Endothelial cell of umbilical vein (primary cell): ENCODE results near the gene NNT. TPM values are rescaled to one million over a fixed set of nuclear protein-coding genes. Genes with fewer than 3 reads are reported as not detected.

ENCODE experiments used
- BruUV-seq: library from RNA; stranded (reverse); fragments of 400-500 nt; replicated peaks from 2 replicates; lab custom pipeline; 2021; lab: Mats Ljungman, UMichigan
- CTCF ChIA-PET: fragments of 300-600, 350-600 bp; sonication (Branson Sonifier 250); formaldehyde crosslinking; loops from one replicate; lab custom pipeline; 2021; ENCODE audit warnings: antibody characterized with exemption, inconsistent platforms; lab: Charles Lee
- POLR2A ChIA-PET: fragments of 300-600, 350-600 bp; sonication (Branson Sonifier 250); formaldehyde crosslinking; loops from one replicate; lab custom pipeline; 2021; ENCODE audit warnings: antibody characterized with exemption, inconsistent platforms; lab: Charles Lee
- DNase-seq: peaks from one replicate; pipeline ENCODE4 v3.0.0-alpha.2; 2011; ENCODE audit warnings: low read depth, low spot score
- FAIRE-seq: peaks from 2 replicates; lab custom pipeline; 2011; peaks lifted over from hg19 to GRCh38; lab: Jason Lieb, UNC
- H2AFZ ChIP-seq: 2 replicates; pipeline ENCODE4 v1.6.0; 2012; ENCODE audit warnings: low read depth, low read length, control low read depth, inconsistent platforms
- H3K27ac ChIP-seq: 2 replicates; pipeline ENCODE4 v1.5.1; 2011; ENCODE audit warnings: low read depth, mild to moderate bottlenecking, control low read depth, low read length, moderate library complexity; ENCODE audit not compliant: insufficient read depth
- H3K27me3 ChIP-seq, 2 experiments: 2 replicates each; pipeline versions ENCODE4 v1.6.0 to v1.6.1; 2011; ENCODE audit warnings: low read length in 2 of 2, mixed read lengths in 1 of 2; ENCODE audit not compliant: control insufficient read depth in 2 of 2, insufficient read depth in 2 of 2
- H3K36me3 ChIP-seq, 2 experiments: 2 replicates in 1 of 2; 3 replicates in 1 of 2; pipeline ENCODE4 v1.5.1; 2011; ENCODE audit warnings: low read length in 2 of 2, mild to moderate bottlenecking in 1 of 2, moderate library complexity in 1 of 2; ENCODE audit not compliant: control insufficient read depth in 2 of 2, insufficient read depth in 2 of 2; ENCODE audit errors: extremely low read depth in 1 of 2
- H3K4me1 ChIP-seq: 3 replicates; pipeline ENCODE4 v1.5.1; 2011; ENCODE audit warnings: mild to moderate bottlenecking, low read length; ENCODE audit not compliant: control insufficient read depth, insufficient read depth; ENCODE audit errors: extremely low read depth
- H3K4me2 ChIP-seq: 2 replicates; pipeline ENCODE4 v1.6.1; 2011; ENCODE audit warnings: low read length, control low read depth, mixed read lengths; ENCODE audit not compliant: insufficient read depth
- H3K4me3 ChIP-seq, 3 experiments: fragments of 200-600 bp in 1 of 3; sonication (generic), shearing (Covaris generic) in 1 of 3; replicated peaks in 1 of 3; 2 replicates each; pipeline ENCODE4 v1.5.1; 2011 to 2016; ENCODE audit warnings: control low read depth in 3 of 3, low read length in 3 of 3, mild to moderate bottlenecking in 2 of 3, inconsistent platforms in 1 of 3, low read depth in 1 of 3, moderate library complexity in 1 of 3; ENCODE audit not compliant: insufficient read depth in 1 of 3
- H3K79me2 ChIP-seq: 2 replicates; pipeline ENCODE4 v1.6.0; 2012; ENCODE audit warnings: low read length, inconsistent platforms; ENCODE audit not compliant: control insufficient read depth, insufficient read depth
- H3K9ac ChIP-seq: replicated peaks from 2 replicates; pipeline ENCODE3; 2011; ENCODE audit warnings: low read length, control low read depth; ENCODE audit not compliant: insufficient read depth; ENCODE audit errors: extremely low read depth
- H3K9me1 ChIP-seq: replicated peaks from 3 replicates; pipeline ENCODE4 v1.6.0; 2011; ENCODE audit warnings: mild to moderate bottlenecking, low read length; ENCODE audit not compliant: control insufficient read depth, insufficient read depth; ENCODE audit errors: extremely low read depth
- H3K9me3 ChIP-seq: replicated peaks from 2 replicates; pipeline ENCODE4 v1.5.1; 2012; ENCODE audit warnings: low read length, inconsistent platforms; ENCODE audit not compliant: control insufficient read depth, insufficient read depth
- H4K20me1 ChIP-seq: replicated peaks from 2 replicates; pipeline ENCODE3; 2011; ENCODE audit warnings: mild to moderate bottlenecking, low read length; ENCODE audit not compliant: control insufficient read depth, insufficient read depth; ENCODE audit errors: extremely low read depth
- EZH2 ChIP-seq: IDR thresholded peaks from 2 replicates; pipeline ENCODE4 v1.6.1; 2012; ENCODE audit warnings: borderline replicate concordance, low read depth, mild to moderate bottlenecking, moderate library complexity, low read length, inconsistent platforms; ENCODE audit not compliant: severe bottlenecking
- FOS ChIP-seq: IDR thresholded peaks from 2 replicates; pipeline ENCODE4 v1.6.1; 2011; ENCODE audit warnings: mild to moderate bottlenecking, low read length, moderate library complexity, borderline replicate concordance; ENCODE audit not compliant: insufficient read depth
- GATA2 ChIP-seq: IDR thresholded peaks from 2 replicates; pipeline ENCODE4 v1.7.0; 2011; ENCODE audit warnings: low read depth, mild to moderate bottlenecking, moderate library complexity, mixed read lengths, low read length; ENCODE audit not compliant: insufficient read length, insufficient read depth
- JUN ChIP-seq: IDR thresholded peaks from 2 replicates; pipeline ENCODE4 v1.6.1; 2011; ENCODE audit warnings: borderline replicate concordance, low read depth; ENCODE audit not compliant: insufficient read length, insufficient read depth
- MYC ChIP-seq: IDR thresholded peaks from one replicate; pipeline ENCODE4 v1.6.1; 2011; ENCODE audit warnings: mild to moderate bottlenecking, low read depth, low read length
- POLR2A ChIP-seq: IDR thresholded peaks from 2 replicates; pipeline ENCODE4 v1.6.1; 2012; ENCODE audit warnings: low read depth, mild to moderate bottlenecking, control low read depth, low read length
- POLR2AphosphoS5 ChIP-seq: IDR thresholded peaks from 2 replicates; pipeline ENCODE4 v1.6.1; 2012; ENCODE audit warnings: low read depth, mild to moderate bottlenecking, control low read depth, low read length, moderate library complexity; ENCODE audit not compliant: insufficient read depth
- dilution Hi-C: fragments of 300-500 bp; cut with MboI; formaldehyde crosslinking; loops from one replicate; pipeline ENCODE4 v1.15.0; 2019; ENCODE audit warnings: low sequenced_read_pairs; ENCODE audit not compliant: extremely low pct_ligation_motif_present
- intact Hi-C: fragments of 100-400 bp; cut with micrococcal nuclease; formaldehyde crosslinking; loops from one replicate; pipeline ENCODE4 v1.10.0; 2022
- polyA plus RNA-seq, 4 experiments: library from polyadenylated mRNA; depleted of rRNA in 3 of 4; stranded (reverse) in 3 of 4; unstranded in 1 of 4; fragments of >200 nt; gene quantifications; 2 replicates each; pipeline versions ENCODE4 v1.2.1 to v1.2.3, GENCODE V29; 2011 to 2012; ENCODE audit warnings: missing spikeins in 1 of 4
- total RNA-seq: library from RNA; stranded (reverse); gene quantifications from 2 replicates; pipeline ENCODE4 v1.2.3, GENCODE V29; 2021
- TF ChIP-seq, protein P1 (sequence below): IDR thresholded peaks from 2 replicates; pipeline ENCODE4 v1.6.1; 2011; ENCODE audit not compliant: insufficient read depth, insufficient read length
- TF ChIP-seq, protein P2 (sequence below), 2 donors: IDR thresholded peaks; 1 replicate in 1 of 2; 2 replicates in 1 of 2; pipeline ENCODE4 v1.5.1; 2011; ENCODE audit warnings: low read length in 2 of 2, mild to moderate bottlenecking in 2 of 2, moderate library complexity in 2 of 2, control low read depth in 1 of 2, inconsistent platforms in 1 of 2, low read depth in 1 of 2; ENCODE audit not compliant: insufficient read depth in 1 of 2; ENCODE audit errors: extremely low read depth in 1 of 2

The NNT gene
- total and polyA plus RNA-seq, 2 donors (not counting 3 experiments of a cell fraction or from before 2014, with no cell fraction given): 38.2 to 82.5 TPM

DNA sequence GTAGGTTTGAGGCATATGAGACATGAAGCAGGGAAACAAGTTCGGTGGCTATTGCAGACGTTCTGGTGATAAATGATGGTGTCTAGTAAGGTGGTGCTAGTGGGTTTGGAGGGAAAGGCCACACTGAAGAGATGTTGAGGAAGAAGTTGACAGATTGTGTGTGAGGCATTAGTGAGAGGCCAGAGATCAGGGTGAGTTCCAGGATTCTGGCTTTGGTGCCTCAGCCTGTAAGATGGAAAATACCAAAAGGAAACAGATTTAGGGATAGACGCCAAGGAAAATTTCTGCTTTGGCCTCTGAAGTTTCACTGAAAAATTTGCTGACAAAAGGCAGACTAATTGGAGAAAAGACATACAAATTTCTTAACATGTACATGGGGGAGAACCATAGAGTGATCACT lies 39.7 kb upstream of the NNT start:
- ChIA-PET CTCF (no interaction called here), POLR2A (no interaction called here)
- TF ChIP-seq POLR2AphosphoS5 (no peak), JUN (no peak), EZH2 (no peak), MYC (no peak)
- TF ChIP-seq, protein P1, sequence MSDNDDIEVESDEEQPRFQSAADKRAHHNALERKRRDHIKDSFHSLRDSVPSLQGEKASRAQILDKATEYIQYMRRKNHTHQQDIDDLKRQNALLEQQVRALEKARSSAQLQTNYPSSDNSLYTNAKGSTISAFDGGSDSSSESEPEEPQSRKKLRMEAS: no peak

DNA sequence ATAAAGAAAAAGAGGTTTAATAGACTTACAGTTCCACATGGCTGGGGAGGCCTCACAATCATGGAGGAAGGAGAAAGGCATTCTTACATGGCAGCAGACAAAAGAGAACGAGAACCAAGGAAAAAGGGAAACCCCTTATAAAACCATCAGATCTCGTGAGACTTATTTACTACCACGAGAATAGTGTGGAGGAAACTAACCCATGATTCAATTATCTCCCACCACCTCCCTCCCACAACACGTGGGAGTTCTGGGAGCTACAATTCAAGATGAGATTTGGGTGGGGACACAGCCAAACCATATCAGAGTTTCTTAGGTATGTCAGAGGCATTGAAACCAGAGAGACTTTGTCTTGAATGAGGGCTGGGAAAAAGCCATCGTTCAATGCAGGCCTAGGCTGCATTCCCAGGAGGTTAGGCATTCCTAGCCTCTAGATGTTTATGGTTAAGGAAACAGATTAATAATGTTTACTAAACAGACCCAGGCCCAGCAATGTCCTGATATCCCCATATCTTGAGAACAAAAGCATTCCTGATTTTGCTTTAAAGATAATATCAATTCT lies 38.6 kb upstream of the NNT start:
- H3K9ac ChIP-seq: no peak overlapping the region
- no peaks in the 10 kb centered on the region for H3K79me2 ChIP-seq
- H3K9me1 ChIP-seq: no peaks in the 10 kb centered on the region
- H3K4me2 ChIP-seq: no peak overlapping the region
- H3K9me3 ChIP-seq: no peaks in the 10 kb centered on the region
- CTCF ChIA-PET: no interaction called here
- dilution Hi-C loops: no loop called here
- TF ChIP-seq, protein P1: no peak
- TF ChIP-seq EZH2: no peak
- no peak for TF ChIP-seq POLR2AphosphoS5
- TF ChIP-seq, protein P2, sequence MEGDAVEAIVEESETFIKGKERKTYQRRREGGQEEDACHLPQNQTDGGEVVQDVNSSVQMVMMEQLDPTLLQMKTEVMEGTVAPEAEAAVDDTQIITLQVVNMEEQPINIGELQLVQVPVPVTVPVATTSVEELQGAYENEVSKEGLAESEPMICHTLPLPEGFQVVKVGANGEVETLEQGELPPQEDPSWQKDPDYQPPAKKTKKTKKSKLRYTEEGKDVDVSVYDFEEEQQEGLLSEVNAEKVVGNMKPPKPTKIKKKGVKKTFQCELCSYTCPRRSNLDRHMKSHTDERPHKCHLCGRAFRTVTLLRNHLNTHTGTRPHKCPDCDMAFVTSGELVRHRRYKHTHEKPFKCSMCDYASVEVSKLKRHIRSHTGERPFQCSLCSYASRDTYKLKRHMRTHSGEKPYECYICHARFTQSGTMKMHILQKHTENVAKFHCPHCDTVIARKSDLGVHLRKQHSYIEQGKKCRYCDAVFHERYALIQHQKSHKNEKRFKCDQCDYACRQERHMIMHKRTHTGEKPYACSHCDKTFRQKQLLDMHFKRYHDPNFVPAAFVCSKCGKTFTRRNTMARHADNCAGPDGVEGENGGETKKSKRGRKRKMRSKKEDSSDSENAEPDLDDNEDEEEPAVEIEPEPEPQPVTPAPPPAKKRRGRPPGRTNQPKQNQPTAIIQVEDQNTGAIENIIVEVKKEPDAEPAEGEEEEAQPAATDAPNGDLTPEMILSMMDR (IDR thresholded peaks at IDR 0.05; ENCODE audit: extremely low read depth in 1 of 2, insufficient read depth in 1 of 2, low read depth in 1 of 2, low read length in 2 of 2): no peak
- no peak for TF ChIP-seq JUN
- no peak for TF ChIP-seq GATA2
- no peak for TF ChIP-seq POLR2A
- TF ChIP-seq MYC: no peak
- no peak for TF ChIP-seq FOS
- DNase-seq (no peak), FAIRE-seq (no peak)
- H3K27me3 ChIP-seq: peaks cover 0 to 3% of the 10 kb centered on the region in 2 experiments
- H4K20me1 ChIP-seq: no peaks in the 10 kb centered on the region
- no peak overlapping the region for H2AFZ ChIP-seq
- POLR2A ChIA-PET: no interaction called here
- H3K4me1 ChIP-seq: no peaks in the 10 kb centered on the region
- H3K27ac ChIP-seq: no peak overlapping the region
- no peaks in the 10 kb centered on the region for H3K36me3 ChIP-seq
- intact Hi-C loops: no loop called here
- no TSS peak for BruUV-seq
- H3K4me3 ChIP-seq: no peak overlapping the region

More for the DNA sequence above, 39.7 kb upstream of the NNT start:
- H4K20me1 ChIP-seq: no peaks in the 10 kb centered on the region
- intact Hi-C loops: no loop called here
- H3K9me1 ChIP-seq: no peaks in the 10 kb centered on the region
- H3K79me2 ChIP-seq: no peaks in the 10 kb centered on the region
- peak; percentile 50 for DNase-seq
- H3K4me1 ChIP-seq: no peaks in the 10 kb centered on the region
- no peaks in the 10 kb centered on the region for H3K9me3 ChIP-seq
- peak overlapping the region; percentile 29 for H2AFZ ChIP-seq
- no TSS peak for BruUV-seq
- no peak overlapping the region for H3K4me2 ChIP-seq
- no peak for FAIRE-seq
- peaks cover 1 to 3% of the 10 kb centered on the region in 2 experiments for H3K27me3 ChIP-seq
- H3K4me3 ChIP-seq: no peak overlapping the region
- H3K27ac ChIP-seq: no peak overlapping the region
- dilution Hi-C loops: no loop called here
- H3K9ac ChIP-seq: no peak overlapping the region
- no peaks in the 10 kb centered on the region for H3K36me3 ChIP-seq
